Suppressor macrophage (primary cell): ENCODE data around the gene SLC43A1.

Source experiments
- DNase-seq, 4 experiments: peaks; one replicate each; pipeline ENCODE4 v3.0.0-alpha.2; 2020 to 2022

The SLC43A1 gene

DNA sequence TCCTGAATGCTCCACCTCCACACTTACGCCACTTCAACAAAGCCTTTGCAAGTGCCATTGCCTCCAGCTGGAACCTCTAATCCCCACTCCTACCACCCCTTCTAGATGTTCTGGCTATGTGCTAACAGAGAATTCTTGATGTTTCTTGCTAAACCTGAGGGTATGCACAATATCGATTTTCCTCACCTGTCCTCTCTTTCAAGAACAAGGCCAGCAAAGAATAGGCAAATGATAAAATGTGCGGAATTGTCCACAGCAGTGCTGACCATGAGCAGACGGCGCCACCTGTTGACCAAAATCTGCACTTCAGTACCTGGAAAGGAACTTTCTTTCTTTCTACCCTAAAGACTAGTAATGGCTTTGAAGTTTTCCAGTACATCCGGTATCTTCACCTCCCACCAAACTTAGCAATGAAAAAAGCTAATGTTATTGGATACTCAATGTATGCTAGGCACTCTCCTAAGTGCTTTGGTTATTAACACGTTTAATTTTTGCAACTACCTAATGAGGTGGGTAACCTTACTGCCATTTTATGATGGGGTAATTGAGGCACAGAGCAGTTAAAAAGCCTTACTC, 11.6 kb upstream of the SLC43A1 start:
- peak; percentile 70 to 81 (median 79) for DNase-seq

DNA sequence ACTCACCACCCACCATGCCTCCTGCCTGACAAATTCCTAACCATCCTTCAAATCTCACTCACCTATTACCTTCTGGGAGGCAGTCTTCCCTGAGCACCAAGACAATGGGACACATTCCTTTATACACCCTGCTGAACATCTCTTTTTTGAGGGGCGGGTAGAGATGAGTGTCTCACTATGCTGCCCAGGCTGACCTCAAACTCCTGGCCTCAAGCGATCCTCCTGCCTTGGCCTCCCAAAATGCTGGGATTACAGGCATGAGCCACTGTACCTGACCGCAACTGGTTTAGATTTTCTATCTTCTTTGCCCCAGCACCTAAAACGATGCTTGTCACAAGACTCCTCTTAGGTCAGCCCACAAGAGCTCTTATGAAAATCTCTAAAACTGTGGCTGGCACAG, 7.9 kb upstream of the SLC43A1 start:
- no peak for DNase-seq

DNA sequence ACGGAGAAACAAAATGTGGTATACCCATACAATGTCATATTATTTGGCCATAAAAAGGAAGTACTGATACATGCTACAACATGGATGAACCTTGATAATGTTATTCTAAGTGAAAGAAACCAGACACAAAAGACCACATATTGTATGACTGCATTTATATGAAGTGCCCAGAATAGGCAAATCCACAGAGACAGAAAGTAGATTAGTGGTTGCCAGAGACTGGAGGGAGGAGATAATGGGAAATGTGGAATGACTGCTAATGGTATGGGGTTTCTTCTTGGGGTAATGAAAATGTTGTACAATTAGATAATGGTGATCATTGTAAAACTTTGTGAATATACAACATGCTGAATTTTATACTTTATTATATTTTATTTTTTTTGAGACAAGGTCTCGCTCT, 5.6 kb upstream of the SLC43A1 start:
- DNase-seq, result no peak

DNA sequence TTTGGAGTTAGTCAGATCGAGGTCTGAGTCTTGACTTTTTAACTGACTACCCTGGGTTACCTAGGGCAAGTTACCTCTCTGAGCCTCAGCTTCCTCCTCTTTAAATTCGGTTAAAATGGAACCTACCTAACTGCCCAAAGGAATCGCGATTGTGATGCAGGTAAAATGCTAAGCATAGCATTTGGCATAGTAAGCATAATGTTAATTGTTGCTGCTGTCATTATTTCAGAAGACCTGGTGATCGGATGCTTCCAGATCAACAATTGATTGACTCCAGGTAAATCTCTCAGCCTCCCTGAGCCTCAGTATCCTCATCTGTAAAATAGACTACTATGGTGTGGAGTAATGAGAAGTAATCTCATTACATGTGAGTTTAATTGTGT, 550 bp upstream of the SLC43A1 start:
- DNase-seq, result no peak

DNA sequence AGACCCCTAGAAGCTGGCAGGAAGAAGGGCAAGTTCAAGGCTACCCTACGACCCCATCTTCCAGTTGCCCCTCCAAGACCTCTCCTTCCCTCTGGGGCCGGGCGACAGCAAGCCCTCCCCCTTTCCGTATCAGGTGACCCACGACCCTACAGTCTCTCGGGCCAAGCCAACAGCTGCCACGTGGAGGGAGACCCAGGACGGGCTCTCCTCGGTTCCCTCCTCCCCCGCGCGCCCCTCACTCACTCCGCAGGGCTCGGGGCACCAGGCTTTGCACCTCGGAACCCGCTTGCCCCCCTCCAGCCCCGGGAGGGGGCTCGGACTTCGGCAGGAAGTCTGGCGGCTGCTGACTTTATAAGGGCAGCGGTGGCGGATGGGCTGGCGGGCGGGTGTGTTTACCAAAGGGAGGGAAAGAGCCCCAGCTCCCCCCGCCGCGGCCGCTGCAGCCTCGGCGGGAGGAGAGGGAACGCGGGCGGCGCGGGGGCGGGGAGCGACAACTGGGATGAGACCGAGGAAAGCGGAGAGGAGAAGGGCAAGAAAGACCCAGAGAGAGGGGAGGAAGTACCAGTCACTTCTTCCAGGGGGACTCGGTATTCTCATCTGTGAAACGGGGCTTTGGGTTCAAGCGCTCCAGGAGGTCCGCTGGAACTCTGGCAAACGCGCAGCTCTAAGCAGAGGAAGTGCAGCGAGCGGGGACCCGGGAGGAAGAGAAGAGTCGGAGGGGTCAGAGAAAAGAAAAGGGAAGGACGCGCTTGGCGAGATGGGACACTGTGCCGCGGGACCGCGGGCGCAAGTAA, 767 bp downstream of the SLC43A1 start:
- peak; percentile 41 to 71 (median 61) for DNase-seq

DNA sequence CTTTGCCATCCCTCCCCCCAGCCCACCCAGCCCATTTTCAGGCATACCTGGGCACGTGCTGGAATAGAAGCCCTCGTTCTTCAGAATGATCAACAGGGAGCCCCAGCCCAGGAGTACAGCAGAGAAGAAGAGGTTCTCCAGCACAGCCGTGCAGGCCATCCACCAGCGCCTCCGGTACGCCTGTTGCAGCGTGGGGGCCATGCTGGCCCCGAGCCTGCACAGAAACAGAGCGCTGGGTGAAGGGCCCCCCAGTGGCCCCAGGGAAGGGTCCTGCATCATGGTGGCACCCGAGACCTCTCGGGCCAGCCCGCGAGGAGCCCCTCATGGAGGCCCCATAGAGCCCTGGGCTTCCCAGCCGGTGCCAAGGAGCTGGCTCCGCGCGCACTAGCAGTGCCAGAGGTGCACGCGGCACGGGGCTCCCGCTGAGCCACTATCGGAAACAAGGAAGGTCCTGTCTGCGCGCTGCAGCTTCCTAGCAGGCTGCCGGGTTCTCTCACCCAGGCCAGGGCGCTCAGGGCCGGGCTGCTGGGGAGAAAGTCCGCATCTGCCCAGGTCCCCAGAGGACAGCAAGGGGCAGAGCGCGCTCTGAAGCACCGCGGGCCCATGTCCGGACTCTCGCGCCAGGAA, 1.5 kb downstream of the SLC43A1 start:
- DNase-seq, result peak; percentile 18 to 62 (median 47)

DNA sequence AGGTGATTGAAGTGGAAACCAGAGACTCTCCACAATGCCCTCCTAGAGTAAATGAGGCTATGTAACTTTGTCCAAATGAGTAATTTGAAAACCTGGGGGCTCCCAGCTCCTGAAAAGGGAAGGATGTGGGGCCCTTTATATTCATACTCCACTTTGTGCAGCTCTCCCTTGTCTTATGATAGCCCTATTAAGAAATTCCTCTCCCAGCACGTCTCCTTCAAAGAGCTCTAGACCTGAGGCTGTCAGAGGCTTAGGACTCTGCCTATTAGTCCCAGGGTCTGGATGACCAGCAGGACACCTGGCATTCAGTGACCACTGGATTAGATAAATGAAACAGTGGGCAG, 2.1 kb downstream of the SLC43A1 start:
- no peak for DNase-seq

DNA sequence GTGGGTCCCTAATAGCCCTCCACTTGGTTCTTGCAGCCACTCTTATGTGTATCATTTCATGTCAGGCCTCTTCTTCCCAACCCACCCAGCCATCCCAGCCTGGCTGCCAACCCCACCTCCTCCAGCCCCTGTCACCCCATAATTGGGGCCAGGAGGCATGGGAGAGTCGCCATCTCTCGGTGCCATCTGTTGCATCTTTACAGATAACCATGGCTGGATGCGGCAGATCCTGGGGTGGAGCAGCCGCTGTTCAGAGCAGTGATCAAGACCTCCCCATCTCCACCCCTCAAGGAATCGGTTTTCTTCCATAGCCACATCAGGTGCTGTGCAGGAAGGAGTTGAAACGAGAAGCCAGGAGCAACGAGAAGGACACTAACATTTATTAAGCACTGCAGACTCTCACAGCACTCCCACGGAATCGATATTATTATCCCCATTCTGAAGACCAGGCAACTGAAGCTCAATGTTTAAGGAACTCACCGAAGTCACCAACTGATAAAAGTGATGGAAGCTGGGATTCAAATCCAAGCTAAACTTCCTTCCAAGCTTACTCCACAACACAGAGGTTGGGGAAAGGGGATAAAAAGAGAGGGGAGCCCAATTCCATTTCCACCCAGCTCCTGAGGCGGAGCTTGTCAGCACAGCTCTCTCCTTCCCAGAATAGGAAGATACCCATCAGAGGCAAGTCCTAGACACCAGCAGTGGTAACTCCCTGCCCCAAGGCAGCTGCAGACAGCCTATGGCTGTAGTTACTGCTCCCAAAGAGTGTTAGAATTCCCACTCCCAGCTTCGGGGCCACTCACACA, 2.7 kb downstream of the SLC43A1 start:
- no peak for DNase-seq

DNA sequence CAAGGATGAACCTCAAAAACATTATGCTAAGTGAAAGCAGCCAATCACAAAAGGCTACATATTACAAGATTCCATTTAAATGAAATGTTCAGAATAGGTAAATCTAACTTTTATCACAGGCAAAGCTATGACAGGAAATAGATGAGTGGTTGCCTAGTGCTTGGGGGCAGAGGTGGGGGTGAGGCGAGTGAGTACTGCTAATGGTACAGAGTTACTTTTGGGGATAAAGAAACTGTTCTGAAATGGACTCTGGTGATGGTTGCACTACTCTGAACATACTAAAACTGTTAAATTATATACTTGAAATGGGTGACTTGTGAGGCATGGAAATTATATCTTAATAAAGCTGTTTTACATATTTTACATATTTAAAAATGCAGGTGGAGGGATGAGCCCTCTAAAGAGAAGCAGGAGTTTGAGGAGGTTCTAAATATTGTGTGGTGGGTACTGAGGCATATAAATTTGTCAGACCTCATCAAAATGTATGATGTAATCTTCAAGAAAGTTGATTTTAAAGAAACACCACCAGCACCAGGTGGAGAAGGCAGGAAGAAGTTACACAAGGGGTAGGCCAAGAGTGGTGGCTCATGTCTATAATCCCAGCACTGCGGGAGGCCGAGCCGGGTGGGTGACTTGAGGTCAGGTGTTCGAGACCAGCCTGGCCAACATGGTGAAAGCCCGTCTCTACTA, 3.6 kb downstream of the SLC43A1 start:
- no peak for DNase-seq

DNA sequence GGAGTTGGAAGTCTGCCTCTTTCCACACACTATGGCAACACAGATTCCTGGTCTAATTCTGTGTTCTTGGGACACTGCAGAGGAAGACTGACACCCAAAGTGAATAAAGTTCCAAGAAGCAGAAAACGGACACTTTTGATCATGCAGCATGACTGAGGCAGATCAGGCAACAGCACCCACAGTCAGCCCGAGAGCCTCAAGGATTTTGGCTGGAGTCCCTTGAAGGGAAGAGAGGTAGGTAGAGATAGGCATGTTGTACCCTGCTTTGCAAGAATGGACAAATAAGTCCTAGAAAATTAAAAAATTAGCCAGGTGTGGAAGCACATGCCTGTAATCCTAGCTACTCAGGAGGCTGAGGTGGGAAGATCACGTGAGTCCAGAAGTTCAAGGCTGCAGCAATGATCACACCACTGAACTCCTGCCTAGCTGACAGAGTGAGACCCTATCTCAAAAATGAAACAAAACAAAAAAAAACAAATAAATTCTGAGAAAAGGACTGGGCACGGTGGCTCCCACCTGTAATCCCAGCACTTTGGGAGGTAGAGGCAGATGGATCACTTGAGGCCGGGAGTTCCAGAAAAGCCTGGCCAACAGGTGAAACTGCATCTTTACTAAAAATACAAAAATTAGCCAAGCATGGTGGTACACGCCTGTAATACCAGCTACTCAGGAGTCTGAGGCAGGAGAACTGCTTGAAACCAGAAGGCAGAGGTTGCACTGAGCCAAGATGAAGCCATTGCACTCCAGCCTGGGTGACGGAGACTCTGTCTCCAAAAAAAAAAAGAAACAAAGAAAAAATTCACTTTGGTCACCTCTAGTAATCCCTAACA, 6.9 kb downstream of the SLC43A1 start:
- no peak for DNase-seq

DNA sequence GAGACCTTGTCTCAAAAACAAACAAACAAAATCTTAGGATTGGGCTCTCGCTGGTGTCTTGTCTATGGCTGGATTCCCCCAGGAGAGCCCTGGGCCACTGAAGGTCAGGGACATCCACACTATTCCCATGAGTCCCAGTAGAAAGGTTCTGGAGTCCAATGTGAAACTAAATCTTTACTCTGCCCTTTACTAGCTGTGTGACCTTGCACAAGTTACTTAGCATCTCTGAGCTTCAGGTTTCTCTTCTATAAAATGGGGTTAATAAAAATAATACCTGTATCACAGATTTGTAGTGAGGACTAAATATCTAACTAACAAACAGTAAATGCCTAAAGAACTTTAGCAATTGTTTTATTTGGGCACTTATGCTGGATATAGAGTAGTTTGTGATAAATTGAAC, 9.0 kb downstream of the SLC43A1 start:
- no peak for DNase-seq

DNA sequence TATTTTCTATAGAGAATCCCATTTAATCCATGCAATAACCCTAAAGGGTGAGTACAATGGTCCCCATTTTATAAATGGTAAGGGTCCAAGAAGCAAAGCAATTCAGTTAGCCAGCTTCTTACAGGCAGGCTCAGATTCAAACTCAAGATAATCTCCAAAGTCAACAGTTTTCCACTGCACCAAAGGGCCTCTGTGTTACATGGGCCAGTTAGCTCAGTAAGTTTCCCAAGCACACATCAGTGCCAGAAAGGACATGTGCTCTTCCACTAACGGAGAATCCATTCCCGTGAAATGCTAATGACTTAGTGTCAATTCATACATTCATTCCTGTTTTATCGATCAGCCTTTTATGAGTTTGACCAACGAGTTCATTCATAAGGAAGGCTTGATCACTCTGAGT, 11.0 kb downstream of the SLC43A1 start:
- no peak for DNase-seq

DNA sequence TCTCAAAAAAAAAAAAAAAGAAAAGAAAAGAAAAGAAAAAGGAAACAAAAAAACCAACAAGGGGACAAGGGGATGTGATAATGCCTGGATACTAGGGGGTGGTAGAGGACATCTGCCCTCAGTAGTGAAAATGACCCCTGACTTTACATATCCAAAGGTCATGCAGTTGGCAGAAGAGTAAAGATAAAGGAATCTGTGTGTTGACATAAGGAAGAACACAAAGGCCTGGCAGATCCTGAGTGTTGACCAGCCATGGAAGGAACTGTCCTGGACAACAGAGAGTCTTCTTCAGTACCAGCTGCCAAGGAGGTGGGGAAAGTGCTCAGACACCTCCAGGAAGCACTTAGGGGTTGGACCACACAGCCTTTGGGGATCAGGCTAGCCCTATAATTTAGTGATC, 12.6 kb downstream of the SLC43A1 start:
- no peak for DNase-seq

DNA sequence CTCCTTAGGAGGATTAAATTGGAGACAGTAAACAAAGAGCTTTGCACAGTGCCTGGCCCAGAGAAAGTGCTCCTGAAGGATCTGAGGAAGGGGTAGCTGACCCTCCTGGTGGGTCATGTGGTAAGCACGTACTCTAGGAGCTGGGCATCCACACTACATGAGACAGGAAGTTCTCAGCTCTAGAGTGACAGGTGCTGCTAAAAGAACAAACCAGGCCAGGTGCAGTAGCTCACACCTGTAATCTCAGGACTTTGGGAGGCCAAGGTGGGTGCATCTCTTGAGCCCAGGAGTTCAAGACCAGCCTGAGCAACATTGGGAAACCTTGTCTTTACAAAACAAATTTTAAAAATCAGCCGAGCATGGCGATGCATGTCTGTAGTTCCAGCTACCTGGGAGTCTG, 13.1 kb downstream of the SLC43A1 start:
- no peak for DNase-seq

DNA sequence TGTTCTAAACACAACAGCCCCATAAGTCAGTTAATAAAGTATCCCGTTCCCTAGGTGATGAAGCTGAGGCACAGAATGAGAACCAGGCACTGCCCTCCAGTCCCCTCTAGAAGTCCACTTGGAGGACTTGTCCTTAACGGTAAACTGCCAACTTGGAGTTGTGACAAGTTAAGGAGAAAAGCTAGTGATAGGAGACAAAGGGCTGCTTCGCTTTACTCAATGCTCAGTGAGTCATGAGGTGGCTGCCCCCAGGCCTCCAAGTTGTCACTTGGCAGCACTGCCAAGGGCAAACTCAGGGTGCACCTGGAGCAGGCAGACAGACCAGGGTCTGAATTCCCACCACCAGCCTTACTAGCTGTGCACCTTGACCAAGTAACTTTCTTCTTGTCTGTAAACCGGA, 13.5 kb downstream of the SLC43A1 start:
- no peak for DNase-seq

DNA sequence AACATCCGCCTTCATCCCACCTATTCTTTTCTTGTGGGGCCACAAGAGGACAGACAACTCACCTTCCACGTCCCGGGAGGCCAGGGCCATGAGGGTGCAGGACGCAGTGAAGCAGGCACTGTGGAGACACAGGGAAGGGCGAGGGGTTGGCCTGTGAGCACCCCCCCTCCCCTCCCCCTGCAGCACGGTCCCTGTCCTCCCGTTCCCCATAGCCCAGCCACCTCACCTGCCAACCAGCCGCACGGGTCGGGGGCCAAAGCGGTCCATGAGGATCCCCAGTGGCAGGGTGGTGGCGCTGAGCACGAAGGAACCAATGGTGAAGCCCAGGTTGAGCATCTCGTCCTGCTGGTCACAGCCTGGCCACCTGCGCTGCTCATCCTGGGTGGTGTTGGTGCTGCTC, 14.6 kb downstream of the SLC43A1 start:
- DNase-seq, result no peak

DNA sequence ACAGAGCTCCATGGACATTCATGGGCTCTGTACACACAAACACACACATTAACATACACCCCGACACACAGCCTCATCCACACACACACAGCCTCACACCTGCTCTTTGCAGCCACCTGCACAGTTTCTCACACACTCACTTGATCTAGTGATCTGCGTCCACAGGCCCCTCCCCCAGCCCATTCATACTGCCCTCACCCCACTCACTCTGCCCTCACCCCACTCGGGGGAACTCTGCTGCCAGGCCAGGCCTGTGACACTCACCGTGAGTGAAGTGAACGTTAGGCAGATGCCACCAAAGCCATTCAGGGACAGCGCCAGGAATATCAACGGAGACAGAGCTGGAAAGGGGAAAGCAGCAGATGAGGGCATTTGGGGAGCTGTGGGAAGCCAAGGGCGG, 15.0 kb downstream of the SLC43A1 start:
- DNase-seq, result no peak

DNA sequence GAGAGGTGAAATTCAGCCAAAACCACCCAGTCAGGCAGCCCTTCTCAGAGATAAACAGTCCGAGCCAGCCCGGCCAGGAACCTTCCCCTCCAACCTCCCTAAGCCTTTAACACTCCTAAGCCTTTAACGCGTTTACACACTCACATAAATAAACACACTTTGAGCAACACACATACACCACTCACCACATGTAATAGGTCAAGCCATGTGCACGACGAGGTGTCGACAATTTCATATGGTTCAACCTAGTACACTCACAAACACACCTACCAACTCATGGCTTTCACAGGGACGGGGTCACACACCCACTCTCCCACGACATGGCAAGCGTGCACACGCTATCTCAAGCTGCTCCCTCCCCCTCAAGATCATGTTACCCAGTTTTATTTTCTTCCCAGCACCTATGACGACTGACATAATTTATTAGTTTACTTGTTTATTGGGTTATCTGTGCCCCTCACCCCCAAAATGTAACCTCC, 15.5 kb downstream of the SLC43A1 start:
- DNase-seq, result no peak

DNA sequence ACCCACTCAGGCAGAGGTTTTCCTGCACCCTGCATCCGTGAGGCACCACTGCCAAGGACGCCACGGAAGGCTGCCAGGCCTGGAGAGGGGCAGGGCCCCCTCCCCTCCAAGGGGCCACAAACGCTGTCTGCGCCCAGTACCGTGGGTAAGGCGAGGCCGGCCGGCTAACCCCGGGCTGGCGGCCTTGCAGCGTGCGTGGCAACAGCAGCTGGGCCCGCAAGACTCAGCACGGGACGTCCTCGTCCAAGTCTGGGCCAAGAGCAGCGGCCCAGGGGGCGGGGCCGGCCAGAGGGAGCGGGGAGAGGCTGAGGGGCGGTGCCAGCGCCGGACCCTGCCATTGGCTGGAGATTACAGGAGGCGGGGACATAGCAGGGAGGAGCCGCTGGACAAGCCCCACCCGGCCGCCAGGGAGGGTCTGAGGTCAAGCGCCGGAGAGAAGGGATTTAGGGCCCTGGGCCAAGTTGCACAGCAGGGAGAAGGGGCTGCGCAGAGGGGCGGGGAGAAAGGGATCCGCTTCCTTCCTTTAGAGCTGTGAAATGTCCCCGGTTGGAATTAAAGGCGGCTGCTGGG, 16.0 kb downstream of the SLC43A1 start:
- peak; percentile 92 to 95 (median 93) for DNase-seq

DNA sequence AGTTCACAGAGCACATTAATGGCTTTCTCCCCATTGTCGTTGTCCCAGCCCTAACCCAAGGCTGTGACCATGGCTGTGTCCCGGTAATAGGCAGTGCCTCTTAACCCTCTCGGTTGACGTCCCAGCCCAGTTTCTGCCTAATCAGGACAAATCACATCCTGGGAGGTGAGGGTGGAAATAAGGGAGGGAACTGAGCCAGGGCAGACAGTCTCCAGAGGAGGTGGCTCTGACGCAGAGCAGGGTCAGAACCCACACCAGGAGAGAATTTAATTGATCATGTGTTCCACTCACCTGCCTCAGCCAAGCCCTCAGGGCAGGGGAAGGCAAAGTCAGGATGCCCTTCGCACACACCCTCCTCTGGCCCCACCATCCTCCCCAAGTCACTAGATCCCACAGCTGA, 17.0 kb downstream of the SLC43A1 start:
- no peak for DNase-seq
